Uterus (tissue), 2 donors: Measurements from ENCODE around the gene UBE4B.

Source experiments
- CTCF ChIP-seq, 4 experiments: fragments of 200-600 bp in 2 of 4; fragments of 450-650 bp in 2 of 4; sonication (generic) in 2 of 4; IDR thresholded peaks; one replicate each; pipeline ENCODE4 v1.5.1; 2016 to 2019; ENCODE audit warnings: antibody characterized with exemption in 4 of 4, mild to moderate bottlenecking in 2 of 4, moderate library complexity in 1 of 4
- POLR2A ChIP-seq, 2 donors: fragments of 450-650 bp; IDR thresholded peaks; one replicate each; pipeline ENCODE4 v1.6.1; 2016; ENCODE audit warnings: antibody characterized with exemption in 2 of 2, mild to moderate bottlenecking in 1 of 2, moderate library complexity in 1 of 2

DNA sequence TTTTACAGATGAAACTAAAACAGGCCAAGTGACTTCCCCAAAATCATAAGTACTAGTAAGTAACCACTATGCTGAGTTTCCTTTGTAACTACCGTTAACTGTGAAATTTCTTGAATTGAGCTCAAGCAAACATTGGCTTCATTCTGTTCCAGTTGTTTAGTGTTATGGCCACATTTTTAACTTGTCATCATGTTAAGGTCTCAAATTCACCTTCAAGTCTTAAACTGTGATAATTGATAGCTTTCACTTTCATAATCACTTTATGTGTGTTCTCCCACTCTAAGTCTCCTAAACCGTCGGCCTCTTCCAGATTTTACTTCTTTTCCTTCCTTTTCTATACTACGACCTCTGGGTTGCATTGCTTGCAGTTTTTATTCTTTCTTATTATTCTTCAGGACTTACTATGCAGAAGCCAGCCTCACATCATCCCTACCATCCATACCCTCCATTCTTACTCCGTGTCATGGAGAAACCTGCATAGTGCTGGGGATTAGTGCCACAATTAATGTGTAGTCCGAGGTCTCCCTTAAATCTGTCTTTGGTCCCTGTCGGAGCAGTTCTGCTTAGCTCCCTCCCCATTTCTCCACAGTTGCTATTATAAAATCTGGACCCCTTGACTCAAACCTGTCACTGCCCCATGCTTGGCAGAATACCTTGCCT, 183.5 kb downstream of the UBE4B start:
- TF ChIP-seq CTCF (IDR thresholded peaks at IDR 0.05) (no peak), POLR2A (IDR thresholded peaks at IDR 0.05) (no peak)
